Uterus (tissue), 4 donors: ENCODE results near the gene MTG2. TPM values are rescaled to one million over a fixed set of nuclear protein-coding genes. Genes with fewer than 3 reads are reported as not detected.

Source experiments
- DNase-seq, 2 donors: peaks; one replicate each; pipeline ENCODE4 v3.0.0-alpha.2; 2019 to 2020
- H3K27ac ChIP-seq, 2 donors: fragments of 200-600 bp; sonication (generic); 1 replicate in 1 of 2; 2 replicates in 1 of 2; pipeline ENCODE4 v1.5.1; 2016 to 2018
- H3K27me3 ChIP-seq, 2 donors: fragments of 200-600 bp; sonication (generic); one replicate each; pipeline ENCODE4 v1.5.1; 2018 to 2019; ENCODE audit warnings: control low read depth in 1 of 2
- H3K36me3 ChIP-seq, 2 donors: fragments of 200-600 bp; sonication (generic); one replicate each; pipeline ENCODE4 v1.5.1; 2019; ENCODE audit warnings: control low read depth in 1 of 2
- H3K4me1 ChIP-seq, 2 donors: fragments of 200-600 bp; sonication (generic); one replicate each; pipeline ENCODE4 v1.5.1; 2018 to 2019; ENCODE audit warnings: control low read depth in 1 of 2
- H3K4me3 ChIP-seq, 2 donors: fragments of 200-600 bp; sonication (generic); 1 replicate in 1 of 2; 2 replicates in 1 of 2; pipeline ENCODE4 v1.5.1; 2018 to 2019; ENCODE audit warnings: mild to moderate bottlenecking in 1 of 2
- H3K9me3 ChIP-seq, 2 donors: fragments of 200-600 bp; sonication (generic); one replicate each; pipeline ENCODE4 v1.5.1; 2019; ENCODE audit warnings: control low read depth in 1 of 2
- POLR2A ChIP-seq, 2 donors: fragments of 450-650 bp; IDR thresholded peaks; one replicate each; pipeline ENCODE4 v1.6.1; 2016; ENCODE audit warnings: antibody characterized with exemption in 2 of 2, mild to moderate bottlenecking in 1 of 2, moderate library complexity in 1 of 2
- intact Hi-C: fragments of 100-400 bp; cut with DNase I; formaldehyde crosslinking; loops from one replicate; pipeline ENCODE4 v1.15.1; 2023; ENCODE audit warnings: low total_unique reads
- total RNA-seq, 4 donors: library from RNA; depleted of rRNA in 3 of 4; stranded (reverse); fragments of >200 nt in 3 of 4; gene quantifications; one replicate each; pipeline versions ENCODE4 v1.1.0 to v1.2.4, GENCODE V29; 2014 to 2023
- TF ChIP-seq, protein P1 (sequence below), 4 experiments: fragments of 200-600 bp in 2 of 4; fragments of 450-650 bp in 2 of 4; sonication (generic) in 2 of 4; IDR thresholded peaks; one replicate each; pipeline ENCODE4 v1.5.1; 2016 to 2019; ENCODE audit warnings: antibody characterized with exemption in 4 of 4, mild to moderate bottlenecking in 2 of 4, moderate library complexity in 1 of 4
- donor health status: DM: yes; HTN: yes; CAD: no.

MTG2 gene
- total RNA-seq, 4 donors from 2014 or later, result 0.59 to 38.5 (median 22.7) TPM

DNA sequence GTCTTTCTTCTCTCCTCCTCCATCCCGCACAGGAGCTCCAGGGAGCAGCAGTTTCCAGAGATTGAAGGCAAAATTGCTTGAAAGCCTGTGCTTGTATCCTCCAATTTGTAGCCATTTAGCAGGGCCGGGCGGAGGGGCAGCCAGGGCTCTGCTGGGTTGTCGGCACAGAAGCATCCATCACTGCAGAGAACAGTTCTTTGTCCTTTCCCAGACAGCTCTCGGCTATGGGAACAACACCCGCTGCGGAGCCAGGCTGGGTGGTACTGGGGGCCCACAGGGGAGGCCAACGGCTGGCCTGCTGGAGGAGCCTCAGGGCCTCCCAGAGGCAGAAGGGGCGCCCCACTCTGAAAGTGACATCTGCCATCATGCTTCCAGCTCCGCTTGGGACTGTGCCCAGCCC is 29.5 kb downstream of the MTG2 start:
- Histone ChIP-seq H3K36me3 (no peaks in the 10 kb centered on the region), H3K4me3 (no peak overlapping the region), H3K9me3 (no peaks in the 10 kb centered on the region), H3K27ac (no peak overlapping the region), H3K4me1 (no peaks in the 10 kb centered on the region), H3K27me3 (peaks cover 3 to 22% of the 10 kb centered on the region in 2 donors)
- intact Hi-C loops, result no loop called here
- no peak for DNase-seq
- TF ChIP-seq, protein P1, sequence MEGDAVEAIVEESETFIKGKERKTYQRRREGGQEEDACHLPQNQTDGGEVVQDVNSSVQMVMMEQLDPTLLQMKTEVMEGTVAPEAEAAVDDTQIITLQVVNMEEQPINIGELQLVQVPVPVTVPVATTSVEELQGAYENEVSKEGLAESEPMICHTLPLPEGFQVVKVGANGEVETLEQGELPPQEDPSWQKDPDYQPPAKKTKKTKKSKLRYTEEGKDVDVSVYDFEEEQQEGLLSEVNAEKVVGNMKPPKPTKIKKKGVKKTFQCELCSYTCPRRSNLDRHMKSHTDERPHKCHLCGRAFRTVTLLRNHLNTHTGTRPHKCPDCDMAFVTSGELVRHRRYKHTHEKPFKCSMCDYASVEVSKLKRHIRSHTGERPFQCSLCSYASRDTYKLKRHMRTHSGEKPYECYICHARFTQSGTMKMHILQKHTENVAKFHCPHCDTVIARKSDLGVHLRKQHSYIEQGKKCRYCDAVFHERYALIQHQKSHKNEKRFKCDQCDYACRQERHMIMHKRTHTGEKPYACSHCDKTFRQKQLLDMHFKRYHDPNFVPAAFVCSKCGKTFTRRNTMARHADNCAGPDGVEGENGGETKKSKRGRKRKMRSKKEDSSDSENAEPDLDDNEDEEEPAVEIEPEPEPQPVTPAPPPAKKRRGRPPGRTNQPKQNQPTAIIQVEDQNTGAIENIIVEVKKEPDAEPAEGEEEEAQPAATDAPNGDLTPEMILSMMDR (IDR thresholded peaks at IDR 0.05), result no peak
- no peak for TF ChIP-seq POLR2A (IDR thresholded peaks at IDR 0.05)

DNA sequence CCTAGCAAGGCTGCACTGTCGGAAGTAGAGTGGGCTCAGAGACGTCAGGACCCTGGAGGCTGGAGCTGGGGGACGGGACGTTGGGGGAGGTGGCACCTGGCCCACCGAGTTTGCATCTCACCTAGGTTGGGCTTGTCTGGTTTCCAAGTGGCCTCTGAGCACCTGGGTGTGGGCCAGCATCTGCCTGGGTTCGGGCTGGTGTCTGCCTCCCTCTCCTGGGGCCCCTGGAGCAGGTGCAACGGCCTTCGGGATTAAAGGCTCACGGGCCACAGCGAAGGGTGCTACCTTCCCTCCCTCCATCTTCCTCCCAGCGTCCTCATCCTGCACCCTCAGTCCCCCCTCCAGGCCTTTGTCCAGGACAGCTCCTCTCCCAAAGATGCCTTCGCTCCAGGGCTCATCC is 31.2 kb downstream of the MTG2 start:
- no peak overlapping the region for H3K27ac ChIP-seq
- TF ChIP-seq, protein P1 (IDR thresholded peaks at IDR 0.05), result no peak
- no peak for TF ChIP-seq POLR2A (IDR thresholded peaks at IDR 0.05)
- DNase-seq, result no peak
- H3K9me3 ChIP-seq, result no peaks in the 10 kb centered on the region
- no peak overlapping the region for H3K4me3 ChIP-seq
- H3K4me1 ChIP-seq, result no peaks in the 10 kb centered on the region
- intact Hi-C loops, result no loop called here
- peaks cover 3 to 35% of the 10 kb centered on the region in 2 donors for H3K27me3 ChIP-seq
- H3K36me3 ChIP-seq, result no peaks in the 10 kb centered on the region

DNA sequence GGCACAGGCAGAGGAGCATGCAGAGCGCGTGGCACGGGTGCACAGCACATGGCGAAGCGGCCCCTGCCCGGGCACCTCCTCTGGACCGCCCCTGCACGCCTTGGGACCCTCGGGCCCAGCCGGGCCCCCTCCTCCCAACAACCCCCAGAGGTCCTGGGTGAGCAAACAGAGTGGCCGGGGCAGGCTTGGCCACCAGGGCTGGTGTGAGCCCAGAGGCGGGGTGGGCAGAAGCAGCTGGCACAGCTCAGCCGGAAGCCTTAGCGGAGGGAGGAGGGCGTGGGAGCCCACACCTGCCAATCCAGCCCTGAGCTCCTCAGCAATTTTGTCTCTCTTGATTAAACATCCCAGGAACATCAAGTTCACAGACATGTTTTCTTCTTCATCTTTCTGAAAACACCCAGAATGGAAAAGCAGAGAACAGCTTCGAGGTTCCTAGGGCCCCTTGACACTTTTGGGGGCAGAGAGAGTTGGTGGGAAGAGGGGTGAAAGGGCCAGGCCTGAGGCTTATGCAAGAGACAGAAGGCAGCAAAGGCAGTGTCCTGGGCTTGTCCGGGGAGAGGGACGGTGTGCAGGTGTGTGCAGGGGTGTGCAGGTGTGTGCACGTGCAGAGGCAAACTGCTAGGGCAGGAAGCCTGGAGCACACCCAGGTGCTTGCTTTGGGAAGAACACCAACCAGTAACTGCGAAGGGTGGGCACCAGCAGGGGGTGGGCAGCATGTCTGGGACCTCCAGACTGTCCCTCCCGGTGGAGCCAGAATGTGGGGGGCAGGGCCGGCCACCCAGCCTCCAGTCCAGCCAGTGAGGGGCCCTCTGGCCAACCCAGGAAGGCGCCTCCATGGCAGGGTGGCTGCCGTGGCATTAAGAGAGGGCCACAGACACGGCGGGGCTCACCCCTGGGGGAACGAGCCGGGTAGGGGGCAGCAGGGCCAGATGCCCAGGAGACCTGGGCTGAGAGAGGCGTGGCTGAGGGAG is 32.5 kb downstream of the MTG2 start:
- Histone ChIP-seq H3K4me1 (peaks cover 0 to 7% of the 10 kb centered on the region in 2 donors), H3K36me3 (no peaks in the 10 kb centered on the region), H3K27me3 (peaks cover 3 to 38% of the 10 kb centered on the region in 2 donors), H3K27ac (no peak overlapping the region), H3K4me3 (no peak overlapping the region), H3K9me3 (no peaks in the 10 kb centered on the region)
- intact Hi-C loops, result no loop called here
- TF ChIP-seq POLR2A (IDR thresholded peaks at IDR 0.05), result no peak
- TF ChIP-seq, protein P1 (IDR thresholded peaks at IDR 0.05), result no peak
- no peak for DNase-seq

DNA sequence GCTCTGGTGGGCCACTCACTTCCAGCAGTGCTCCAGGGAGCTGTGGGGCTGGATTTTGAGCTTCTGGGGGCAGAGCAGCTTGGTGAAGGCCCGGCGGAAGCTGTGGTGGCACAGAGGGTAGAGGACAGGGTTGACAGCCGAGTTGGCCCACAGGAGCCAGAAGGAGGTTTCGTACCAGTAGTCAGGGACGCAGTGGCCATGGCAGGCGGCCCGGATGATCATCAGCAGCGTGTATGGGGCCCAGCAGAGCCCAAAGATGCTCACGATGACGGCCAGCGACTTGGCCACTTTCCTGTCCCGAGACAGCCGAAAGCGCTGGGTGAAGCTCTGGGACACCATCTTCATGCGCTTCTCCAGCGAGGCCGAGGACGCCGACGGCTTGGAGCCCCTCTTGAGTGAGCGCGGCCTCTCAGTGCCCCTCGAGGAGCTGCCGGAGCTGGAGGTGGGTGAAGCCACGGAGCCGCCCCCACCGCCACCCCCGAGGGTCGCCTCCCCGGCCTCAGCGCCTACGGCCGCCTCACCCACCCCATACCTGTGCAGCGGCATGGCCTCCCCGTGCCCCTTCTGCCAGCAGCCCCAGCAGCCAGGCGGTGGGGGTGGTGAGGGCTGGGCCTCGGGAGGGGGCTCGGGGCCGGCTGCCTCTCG is 33.3 kb downstream of the MTG2 start:
- Histone ChIP-seq H3K4me3 (no peak overlapping the region), H3K36me3 (no peaks in the 10 kb centered on the region), H3K9me3 (no peaks in the 10 kb centered on the region), H3K4me1 (peaks cover 0 to 14% of the 10 kb centered on the region in 2 donors), H3K27me3 (peaks cover 8 to 37% of the 10 kb centered on the region in 2 donors), H3K27ac (no peak overlapping the region)
- no peak for DNase-seq
- intact Hi-C loops, result no loop called here
- TF ChIP-seq, protein P1 (IDR thresholded peaks at IDR 0.05), result no peak
- no peak for TF ChIP-seq POLR2A (IDR thresholded peaks at IDR 0.05)
